C4-2B (cell line): Measurements from ENCODE around the gene KRTAP2-2.
"Not testable (repeated sequence)": the region's sequence is repeated elsewhere in the genome, so short reads cannot be mapped to it uniquely, and the experiment has no call there.

ENCODE experiments used
- H3K27ac ChIP-seq: fragments of 450-650 bp; 2 replicates; pipeline ENCODE4 v1.5.1; 2017
- CTCF ChIP-seq: fragments of 450-650 bp; conservative IDR thresholded peaks from 2 replicates; pipeline ENCODE4 v1.5.1; 2017; ENCODE audit warnings: mild to moderate bottlenecking
- ZFX ChIP-seq: fragments of 450-650 bp; IDR thresholded peaks from 2 replicates; pipeline ENCODE4 v1.6.1; 2017

Gene KRTAP2-2

GRCh38 chr17:41054025-41054424, 1.0 kb downstream of the KRTAP2-2 start:
- TF ChIP-seq ZFX (no peak), CTCF (no peak)
- no peak overlapping the region for H3K27ac ChIP-seq

DNA sequence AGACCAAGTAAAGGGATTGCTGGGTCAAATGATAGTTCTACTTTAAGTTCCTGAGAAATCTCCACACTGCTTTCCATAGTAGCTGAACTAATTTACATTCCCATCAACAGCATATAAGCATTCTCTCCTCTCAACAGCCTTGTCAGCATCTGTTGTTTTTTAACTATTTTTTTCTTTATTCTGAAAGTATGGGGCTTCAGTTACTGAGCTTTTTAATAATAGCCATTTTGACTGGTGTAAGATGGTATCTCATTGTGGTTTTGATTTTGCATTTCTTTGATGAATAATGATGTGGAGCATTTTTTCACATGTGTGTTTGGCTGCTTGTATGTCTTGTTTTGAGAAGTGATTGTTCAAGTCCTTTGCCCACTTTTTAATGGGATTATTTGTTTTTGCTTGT, 2.5 kb downstream of the KRTAP2-2 start:
- no peak overlapping the region for H3K27ac ChIP-seq
- TF ChIP-seq CTCF (no peak), ZFX (no peak)

DNA sequence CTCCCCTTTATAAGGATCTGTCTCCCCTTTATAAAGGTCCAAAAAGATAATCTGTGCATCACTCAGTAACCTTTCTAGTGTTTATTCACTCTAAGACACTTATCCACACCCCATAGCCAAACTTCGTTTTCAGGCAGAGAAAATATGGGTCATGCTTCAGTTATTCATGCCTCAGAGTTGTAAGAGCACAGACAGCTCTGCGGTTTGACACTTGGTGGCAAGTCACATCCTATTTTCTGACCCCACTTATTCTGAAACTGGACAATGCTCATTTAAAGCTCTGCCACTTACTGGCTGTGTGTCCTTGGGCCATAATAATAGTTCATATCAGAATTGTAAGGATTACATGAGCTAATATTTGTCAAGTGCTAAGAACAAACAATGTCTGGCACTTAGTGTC, 5.9 kb downstream of the KRTAP2-2 start:
- H3K27ac ChIP-seq = no peak overlapping the region

DNA sequence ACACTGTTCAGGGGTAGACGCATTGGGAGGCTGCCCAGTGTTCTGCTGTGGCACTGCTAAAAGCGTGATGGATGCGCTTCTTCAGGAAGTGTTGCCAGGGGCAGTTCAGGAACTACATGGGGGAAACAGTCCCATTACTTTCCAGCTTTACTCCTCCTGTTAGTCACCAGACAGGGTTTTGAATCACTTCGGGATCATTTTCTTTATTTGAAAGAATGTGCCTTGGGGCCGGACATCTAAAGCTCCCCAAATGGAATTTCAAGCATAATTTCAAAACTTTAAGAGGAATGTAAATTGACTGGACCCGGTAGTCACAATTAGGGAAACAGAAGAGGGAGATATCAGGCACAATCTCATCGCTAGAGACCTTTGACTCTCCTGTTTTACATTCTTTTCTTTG, 6.6 kb downstream of the KRTAP2-2 start:
- no peak overlapping the region for H3K27ac ChIP-seq
- TF ChIP-seq ZFX (no peak), CTCF (no peak)

More for the DNA sequence above, 5.9 kb downstream of the KRTAP2-2 start:
- TF ChIP-seq ZFX = no peak
- no peak for TF ChIP-seq CTCF

DNA sequence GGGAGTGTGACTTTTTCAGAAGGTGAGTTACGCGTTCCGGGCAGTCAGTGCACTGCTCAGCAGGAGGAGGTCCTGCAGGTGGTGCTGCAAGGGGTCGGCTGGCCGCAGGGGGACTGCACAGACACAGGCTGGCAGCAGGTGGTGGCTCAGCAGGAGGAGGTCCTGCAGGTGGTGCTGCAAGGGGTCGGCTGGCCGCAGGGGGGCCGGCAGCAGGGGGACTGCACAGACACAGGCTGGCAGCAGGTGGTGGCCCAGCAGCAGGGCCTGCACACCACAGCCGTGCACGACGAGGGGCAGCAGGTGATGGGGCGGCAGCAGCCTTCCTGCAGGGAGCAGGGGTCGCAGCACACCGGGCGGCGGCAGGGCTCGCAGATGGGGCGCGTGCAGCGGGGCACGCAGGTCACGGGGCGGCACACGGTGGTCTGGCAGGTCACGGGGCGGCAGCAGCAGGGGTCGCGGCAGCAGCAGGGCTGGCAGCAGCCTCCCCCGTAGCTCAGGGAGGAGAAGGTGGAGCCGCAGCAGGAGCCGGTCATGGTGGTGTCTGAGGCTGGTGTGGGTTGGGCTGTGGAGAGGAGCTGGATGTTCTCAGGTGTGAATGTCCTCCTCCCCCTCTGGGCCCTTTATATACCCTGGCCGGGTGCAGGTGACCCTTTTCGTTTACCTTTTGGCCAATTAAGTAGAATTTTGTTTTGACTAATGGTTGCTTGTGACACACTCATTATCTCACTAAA, 8.1 kb downstream of the KRTAP2-2 start, which contains the start of gene KRTAP2-1:
Gene KRTAP2-1 (minus strand): TSS at position 582 of the 731 bp plus-strand sequence. CDS start 49 bp downstream, at position 533.
- not testable (repeated sequence) for H3K27ac ChIP-seq

GRCh38 chr17:41042953-41043352, 12.1 kb downstream of the KRTAP2-2 start:
- TF ChIP-seq CTCF = no peak
- TF ChIP-seq ZFX = no peak
- H3K27ac ChIP-seq = no peak overlapping the region

GRCh38 chr17:41040783-41041571, 14.1 kb downstream of the KRTAP2-2 start, which contains the start of gene KRTAP1-1:
Gene KRTAP1-1 (minus strand): TSS chr17:41041450. CDS start chr17:41041397, 53 bp downstream.
- H3K27ac ChIP-seq = not testable (repeated sequence)

GRCh38 chr17:41037853-41038350, 17.1 kb downstream of the KRTAP2-2 start:
- no peak for TF ChIP-seq CTCF
- TF ChIP-seq ZFX = no peak
- H3K27ac ChIP-seq = no peak overlapping the region

DNA sequence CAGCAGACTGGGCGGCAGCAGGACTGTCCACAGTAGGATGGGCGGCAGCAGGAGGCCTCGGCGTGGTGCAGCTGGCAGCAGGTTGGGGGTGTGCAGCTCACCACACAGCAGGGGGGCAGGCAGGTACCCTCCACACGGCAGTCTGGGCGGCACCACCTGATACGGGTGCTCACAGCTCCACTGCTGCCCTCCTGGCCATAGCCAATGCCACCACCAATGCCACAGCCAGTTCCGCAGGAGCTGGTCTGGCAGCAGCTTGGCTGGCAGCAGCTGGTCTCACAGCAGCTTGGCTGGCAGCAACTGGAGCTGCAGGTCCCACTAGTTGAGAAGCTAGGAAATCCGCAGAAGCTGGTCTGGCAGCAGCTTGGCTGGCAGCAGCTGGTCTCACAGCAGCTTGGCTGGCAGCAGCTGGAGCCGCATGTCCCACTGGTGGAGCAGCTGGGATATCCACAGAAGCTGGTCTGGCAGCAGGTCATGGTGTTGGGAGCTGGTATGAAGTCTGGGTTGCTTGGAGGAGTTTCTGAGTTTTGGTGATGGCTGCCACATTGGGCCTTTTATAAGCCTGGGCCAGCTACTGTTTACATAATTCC, 20.6 kb downstream of the KRTAP2-2 start, which contains the start of gene KRTAP1-3:
Gene KRTAP1-3 (minus strand): TSS at position 529 of the 590 bp plus-strand sequence. CDS start 53 bp downstream, at position 476.
- H3K27ac ChIP-seq = not testable (repeated sequence)
